GM18507 (cell line): Measurements from ENCODE around the gene NXPH3.
"Not testable (repeated sequence)": the region's sequence is repeated elsewhere in the genome, so short reads cannot be mapped to it uniquely, and the experiment has no call there.

Experiments
- DNase-seq: peaks from one replicate; pipeline ENCODE4 v3.0.0; 2011; ENCODE audit warnings: low read depth; ENCODE audit not compliant: insufficient read length; ENCODE audit errors: extremely low spot score
- FAIRE-seq: peaks from 2 replicates; lab custom pipeline; 2011; peaks lifted over from hg19 to GRCh38; lab: Jason Lieb, UNC

The NXPH3 gene

DNA sequence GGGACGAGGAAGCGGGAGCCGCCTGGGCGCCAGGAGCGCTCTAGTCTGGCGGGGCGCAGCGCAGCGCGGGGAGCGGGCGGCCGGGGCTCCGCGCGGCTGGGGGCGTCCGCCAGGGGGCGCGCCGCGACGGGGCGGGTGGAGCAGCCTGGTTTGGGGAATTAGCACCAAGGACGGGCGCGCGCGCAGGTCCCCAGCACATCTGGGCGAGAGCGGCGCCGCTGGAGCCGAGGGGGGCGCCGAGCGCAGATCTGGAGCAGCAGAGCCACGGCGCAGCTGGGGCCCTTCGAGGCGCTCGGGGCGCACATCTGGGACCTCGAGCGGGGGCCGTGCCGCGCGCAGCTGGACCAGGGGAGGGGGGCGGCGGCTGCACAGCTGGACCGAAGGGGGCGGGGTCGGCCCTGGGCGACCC is at the start of gene NXPH3:
NXPH3 (plus strand) TSS at position 193 of the 409 bp plus-strand sequence. CDS start 349 bp downstream, outside the sequence.
- FAIRE-seq: no peak
- DNase-seq: no peak

DNA sequence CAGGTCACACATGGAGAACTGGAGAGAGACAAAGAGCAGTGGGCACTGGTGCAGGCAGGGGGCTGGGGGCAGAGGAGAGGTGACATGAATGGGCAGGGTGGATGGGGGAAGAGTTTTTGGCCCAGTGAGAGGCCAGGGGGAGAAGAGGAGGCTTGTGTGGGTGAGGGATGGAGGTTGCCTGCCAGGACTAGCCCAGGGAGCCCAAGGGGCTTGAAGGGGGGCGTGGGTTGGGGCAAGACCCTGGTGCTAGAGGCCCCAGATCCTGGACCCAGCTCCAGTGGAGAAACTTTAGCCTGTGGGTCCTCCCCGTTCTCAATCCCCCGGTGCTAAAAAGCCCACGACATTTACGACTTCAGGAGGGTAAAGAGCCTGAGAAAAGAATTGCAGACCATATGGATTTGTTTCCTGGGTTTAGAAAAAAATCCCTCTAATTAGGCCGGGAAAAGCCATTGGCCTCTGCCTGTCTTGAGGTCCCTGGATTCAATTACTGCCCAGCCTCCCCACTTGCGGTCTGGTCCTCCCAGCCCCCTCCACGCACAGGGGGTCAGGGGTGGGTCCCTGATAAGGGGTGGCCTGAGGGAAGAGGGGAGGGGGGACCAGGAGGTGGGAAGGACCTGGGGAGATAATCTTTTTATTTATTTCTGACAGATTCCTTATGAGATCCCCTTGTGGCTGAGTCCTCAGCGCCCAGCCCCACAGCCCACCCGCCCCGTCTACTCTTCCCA is 47.6 kb upstream of the NXPH3 start:
- FAIRE-seq (no peak), DNase-seq (no peak)

DNA sequence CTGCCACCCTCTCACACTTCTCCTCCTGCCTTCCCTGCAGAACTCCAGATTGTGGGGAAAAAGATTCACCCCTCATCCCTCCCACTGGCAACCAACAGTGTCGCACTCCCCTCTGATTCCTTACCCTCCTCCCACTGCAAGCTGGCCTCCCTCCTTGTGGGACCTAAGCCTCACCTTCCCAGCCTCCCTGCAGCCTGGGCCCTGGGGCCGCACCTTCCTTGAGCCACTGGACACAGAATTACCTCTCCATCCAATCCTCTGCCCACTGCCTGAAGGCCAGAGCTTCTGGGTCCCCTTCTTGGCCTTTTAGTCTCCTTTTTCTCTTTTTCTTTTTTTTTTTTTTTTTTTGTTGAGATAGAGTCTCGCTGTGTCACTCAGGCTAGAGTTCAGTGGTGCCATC is 46.7 kb upstream of the NXPH3 start:
- no peak for FAIRE-seq
- no peak for DNase-seq

DNA sequence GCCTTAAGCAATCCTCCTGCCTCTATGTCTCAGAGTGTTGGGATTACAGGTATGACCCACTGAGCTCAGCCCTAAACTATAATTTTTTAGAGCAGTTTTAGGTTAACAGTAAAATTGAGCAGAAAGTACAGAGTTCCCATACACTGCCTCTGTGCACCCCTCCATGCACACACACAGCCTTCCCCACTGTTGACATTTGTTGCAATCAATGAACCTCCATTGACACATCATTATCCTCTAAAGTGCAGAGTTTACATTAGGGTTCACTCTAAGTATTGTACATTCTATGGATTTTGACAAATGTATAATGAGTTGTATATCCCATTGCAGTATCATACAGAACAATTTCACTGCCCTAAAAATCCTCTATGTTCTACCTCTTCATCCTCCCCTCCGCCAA is 45.6 kb upstream of the NXPH3 start:
- DNase-seq: no peak
- no peak for FAIRE-seq

DNA sequence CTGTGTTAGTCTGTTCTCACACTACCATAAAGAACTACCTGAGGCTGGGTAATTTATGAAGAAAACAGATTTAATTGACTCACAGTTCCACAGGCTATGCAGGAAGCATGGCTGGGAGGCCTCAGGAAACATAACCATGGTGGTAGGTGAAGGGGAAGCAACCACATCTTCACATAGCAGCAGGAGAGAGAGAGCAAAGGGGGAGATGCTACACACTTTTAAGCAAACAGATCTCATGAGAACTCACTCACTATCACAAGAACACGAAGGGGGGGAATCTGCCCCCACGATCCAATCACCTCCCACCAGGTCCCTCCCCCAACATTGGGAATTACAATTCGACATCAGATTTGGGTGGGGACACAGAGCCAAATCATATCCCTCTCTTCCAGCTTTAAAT is 31.8 kb upstream of the NXPH3 start:
- no peak for FAIRE-seq
- no peak for DNase-seq

DNA sequence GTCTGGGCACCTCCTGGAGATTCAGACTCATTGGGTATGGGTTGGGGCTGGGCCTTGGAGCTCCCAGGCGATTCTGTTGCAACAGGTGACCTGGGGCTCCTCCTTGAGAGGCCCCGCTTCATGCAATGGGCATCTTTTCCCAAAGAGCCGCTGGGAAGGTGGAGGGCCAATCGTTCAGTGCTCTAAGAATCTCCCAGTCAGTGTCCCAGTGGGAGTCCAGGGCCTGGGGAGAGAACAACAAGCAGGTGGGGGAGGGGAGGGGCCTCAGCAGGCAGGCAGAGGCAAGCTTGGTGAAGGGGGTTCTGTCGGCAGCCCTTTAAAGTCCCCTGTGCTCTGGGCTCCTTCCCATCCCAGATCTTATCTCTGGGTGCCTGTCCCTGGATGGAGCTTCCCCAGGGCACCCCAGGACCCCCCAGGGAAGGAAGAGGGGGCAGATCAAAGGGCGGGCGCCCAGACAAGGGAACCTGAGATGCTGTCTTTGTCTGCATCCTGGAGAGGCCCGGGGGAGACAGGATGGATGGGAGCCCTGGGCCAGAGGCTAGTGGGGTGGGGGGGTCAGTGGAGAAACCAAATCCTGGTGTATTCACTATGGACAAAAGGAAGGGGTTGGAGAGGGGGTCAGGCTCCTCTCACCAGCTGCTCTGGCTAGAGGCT is 30.5 kb upstream of the NXPH3 start:
- FAIRE-seq (no peak), DNase-seq (no peak)

DNA sequence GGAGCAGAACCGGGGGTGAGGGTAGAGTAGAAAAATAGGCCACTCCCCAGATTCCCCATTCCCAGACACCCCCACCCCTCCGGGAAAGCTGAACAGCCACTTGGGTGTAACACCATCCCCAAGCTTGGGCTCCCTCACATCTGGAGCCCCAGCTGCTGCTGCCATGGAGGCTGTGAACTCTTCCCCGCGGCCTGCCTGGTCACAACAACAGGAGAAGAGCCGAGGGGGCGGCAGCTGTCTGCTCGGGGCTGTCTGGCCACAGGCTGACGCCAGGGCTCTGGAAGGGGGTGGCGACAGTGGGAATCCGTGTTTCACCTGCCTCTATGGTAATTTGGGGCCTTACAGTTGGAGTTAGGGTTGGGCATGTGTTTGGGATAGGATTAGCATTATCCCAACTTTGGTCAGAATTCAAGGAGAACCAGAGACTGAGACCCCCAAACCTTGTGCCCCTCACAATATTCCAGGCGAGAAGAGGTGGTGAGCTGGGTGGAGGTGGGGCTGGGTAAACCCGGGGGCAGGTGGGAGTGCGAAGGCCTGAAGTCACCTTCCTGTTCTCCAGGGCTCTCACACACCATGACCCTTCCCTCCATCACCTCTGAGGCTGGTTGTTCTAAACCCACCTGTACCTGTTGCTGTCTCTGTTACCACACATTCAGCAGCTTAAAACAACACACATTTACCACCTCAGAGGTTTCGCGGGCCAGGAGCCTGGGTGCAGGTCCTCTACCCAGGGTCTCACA is 29.7 kb upstream of the NXPH3 start:
- DNase-seq (no peak), FAIRE-seq (no peak)

DNA sequence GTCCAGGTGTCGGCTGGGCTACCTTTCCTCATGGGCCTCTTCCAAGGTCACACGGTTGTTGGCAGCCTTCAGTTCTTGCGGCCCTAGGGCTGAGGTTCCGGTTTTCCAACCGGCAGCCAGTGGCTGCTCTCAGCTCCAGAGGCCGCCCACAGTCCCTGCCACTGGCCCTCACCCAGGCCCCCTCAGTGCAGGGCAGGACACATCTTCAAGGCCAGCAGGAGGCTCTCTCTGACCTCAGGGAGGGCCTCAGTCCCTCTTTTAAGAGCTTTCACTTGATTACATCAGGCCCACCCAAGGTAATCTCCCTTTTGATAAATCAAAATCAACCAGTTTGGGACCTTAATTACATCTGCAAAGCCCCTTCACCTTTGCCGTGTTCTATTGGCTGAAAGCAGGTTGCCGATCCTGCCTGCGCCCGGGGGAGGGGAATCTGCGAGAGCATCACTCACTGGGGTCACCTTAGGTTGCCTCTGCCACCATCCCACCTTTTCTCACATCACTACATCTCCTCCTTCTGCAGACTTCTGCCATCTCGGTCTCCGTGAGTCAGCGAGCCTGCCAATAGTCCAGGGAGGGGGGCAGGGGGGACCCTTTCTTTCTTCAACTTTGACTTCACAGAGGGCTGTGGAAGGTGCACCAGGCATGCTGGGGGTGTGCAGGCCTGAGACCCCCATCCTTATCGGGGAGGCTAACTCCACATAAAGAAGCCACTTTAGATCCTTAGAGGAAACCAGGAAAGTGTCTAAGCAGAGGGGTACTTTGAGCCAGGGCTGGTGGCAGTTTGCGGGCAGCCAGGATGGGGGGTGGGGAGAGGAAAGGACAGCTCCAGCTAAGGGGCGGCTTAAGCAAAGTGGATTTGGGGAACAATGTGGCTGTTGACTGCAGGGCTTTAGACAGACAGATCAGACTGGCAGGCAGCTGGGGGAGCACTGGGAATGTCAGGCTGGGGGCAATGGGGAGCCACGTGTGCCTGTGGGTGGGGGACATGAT is 28.8 kb upstream of the NXPH3 start:
- no peak for FAIRE-seq
- no peak for DNase-seq

DNA sequence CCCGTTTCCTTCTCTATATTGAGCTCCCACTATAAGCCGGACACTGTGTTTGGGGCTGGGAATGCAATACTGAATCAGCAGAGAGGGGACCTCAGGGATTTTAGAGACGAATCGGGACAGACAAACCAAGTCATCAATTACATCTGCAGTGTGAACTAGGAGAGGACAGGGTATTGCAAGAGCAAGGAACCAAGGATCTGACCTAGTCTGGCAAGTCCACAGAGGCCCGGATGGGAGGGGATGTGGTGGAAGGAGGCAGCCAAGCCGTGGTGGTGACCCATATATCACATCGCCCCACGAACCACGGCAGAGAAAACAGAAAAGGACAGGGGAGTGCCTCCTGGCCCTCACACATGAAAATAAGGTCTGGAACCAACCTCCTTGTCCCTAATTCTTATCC is 28.1 kb upstream of the NXPH3 start:
- no peak for FAIRE-seq

DNA sequence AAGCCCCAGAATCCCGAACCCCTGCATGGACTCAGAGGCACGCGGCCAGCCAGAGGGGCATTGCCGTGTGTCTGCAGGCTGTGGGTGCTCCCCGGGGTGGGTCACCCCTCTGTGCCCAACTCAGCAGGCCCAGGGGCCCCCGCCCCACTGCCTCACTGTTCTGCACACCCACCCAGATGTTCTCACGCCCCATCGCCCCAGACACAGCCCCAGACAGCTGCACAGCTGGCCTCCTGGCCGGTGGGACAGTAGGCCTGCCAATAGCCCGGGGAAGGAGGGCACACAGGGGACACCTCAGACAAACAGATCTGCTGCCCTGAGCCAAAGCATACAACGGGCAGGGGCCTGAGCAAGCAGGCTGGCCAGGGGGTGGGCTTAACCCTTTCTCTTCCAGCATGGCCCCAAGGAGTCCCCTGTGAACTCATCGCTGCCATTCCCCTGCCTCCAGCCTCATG is 27.6 kb upstream of the NXPH3 start:
- FAIRE-seq: no peak

More for the DNA sequence above, 28.1 kb upstream of the NXPH3 start:
- DNase-seq: no peak

DNA sequence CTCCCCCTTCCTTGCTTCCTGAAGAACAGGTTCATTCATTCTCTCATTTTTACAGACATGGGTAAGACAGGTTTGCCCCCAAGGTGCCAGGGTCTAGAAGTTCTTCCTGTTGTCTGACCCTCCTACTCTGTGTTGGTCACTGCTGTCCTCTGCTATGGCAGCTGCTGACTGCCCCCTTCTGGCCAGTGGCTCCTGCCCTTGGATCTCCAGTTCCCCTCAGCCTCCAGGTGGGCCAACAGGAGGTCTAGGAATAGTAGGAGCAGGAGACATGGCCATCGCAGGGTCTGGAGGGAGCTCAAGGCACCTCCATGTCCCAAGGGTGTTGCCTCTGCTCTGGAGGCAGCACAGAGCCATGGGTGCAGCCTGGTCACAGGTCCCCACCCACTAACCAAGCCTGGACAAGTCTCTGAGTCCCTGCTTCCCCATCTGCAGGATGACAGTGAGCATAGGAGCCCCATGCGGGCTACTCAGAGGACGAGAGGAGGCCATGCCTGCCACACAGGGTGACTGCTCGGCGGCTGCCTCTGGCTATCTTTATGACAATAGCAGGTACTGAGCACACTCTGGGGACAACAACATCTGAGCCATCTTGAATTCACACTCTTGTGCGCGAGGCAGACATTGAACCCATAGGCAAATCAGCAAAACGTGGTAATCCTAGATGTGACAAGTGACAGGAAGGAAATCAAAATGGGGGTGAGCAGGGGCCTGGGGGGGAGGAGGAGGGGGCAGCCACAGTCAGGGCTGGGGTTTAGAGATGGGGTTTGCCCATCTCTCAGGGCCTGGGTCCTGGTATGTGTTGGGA is 27.0 kb upstream of the NXPH3 start:
- DNase-seq: no peak
- peak; percentile 5 for FAIRE-seq

More for the DNA sequence above, 27.6 kb upstream of the NXPH3 start:
- DNase-seq: no peak

DNA sequence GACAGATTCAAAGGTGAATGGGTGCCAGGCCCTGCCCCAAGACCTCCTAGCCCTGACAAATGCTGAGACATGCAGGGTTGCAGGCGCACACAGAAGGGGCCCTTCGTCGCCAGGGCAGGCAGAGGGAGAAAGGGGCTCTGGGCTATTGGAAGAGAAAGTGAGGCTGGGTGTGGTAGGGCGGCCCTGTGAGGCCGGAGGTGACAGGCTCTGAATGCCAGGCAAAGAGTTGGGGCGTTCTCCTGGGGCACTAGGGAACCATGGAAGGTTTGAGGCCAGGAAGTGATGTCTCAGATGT is 26.4 kb upstream of the NXPH3 start:
- no peak for FAIRE-seq

DNA sequence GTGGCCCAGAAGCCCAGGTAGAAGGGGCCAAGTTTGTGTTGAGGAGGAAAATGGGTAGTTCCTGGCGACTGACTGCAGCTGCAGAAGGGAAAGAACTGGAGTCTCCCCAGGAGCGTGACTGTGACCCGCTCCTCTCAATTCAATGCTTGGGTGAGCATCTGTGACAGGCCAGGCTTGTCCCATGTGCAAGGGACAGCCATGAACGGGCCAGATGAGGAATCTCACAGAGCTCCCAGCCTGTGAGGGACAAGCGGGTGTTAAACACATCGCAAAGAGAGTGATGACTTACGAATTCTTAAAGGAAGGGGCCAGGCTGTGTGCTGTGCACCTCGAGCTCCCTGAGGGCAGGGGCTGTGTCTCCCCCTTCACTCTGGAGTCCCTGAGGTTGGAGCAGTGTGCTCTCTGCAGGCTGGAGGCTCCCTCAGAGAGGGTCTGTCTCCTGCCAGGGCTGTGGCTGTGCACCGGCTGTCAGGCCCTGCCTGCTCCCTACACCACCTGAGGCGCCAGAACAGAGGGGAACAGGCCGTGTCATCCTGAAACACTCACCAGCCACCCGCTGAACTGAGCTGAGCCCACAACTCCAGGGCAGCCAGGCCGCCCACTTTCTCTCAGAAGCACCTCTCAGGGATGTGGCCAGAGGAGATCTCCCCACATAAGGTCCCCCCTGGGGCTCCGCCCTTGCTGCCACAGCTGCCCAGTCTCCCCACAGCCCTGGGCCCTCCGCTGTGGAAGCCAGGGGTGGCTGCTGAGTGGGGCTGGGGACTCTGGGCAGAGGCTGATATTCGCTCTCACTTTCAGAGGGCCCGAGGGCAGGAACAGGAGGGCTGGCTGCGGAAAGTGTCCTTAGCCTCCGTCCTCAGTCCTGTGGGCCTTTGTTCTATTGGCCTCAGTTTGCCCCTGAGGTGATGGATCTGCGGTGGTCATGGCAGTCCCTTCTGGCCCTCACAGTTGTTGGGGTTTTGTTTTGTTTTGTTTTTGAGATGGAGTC is 25.7 kb upstream of the NXPH3 start:
- FAIRE-seq: no peak
- DNase-seq: no peak

More for the DNA sequence above, 26.4 kb upstream of the NXPH3 start:
- DNase-seq: no peak

DNA sequence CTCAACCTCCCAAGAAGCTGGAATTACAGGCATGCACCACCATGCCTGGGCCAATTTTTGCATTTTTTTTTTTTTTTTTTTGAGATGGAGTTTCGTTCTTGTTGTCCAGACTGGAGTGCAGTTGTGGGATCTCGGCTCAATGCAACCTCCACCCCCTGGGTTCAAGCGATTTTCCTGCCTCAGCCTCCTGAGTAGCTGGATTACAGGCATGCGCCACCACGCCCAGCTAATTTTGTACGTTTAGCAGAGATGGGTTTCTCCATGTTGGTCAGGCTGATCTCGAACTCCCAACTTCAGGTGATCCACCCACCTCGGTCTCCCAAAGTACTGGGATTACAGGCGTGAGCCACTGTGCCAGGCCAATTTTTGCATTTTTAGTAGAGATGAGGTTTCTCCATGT is 24.9 kb upstream of the NXPH3 start:
- DNase-seq, FAIRE-seq: not testable (repeated sequence)

DNA sequence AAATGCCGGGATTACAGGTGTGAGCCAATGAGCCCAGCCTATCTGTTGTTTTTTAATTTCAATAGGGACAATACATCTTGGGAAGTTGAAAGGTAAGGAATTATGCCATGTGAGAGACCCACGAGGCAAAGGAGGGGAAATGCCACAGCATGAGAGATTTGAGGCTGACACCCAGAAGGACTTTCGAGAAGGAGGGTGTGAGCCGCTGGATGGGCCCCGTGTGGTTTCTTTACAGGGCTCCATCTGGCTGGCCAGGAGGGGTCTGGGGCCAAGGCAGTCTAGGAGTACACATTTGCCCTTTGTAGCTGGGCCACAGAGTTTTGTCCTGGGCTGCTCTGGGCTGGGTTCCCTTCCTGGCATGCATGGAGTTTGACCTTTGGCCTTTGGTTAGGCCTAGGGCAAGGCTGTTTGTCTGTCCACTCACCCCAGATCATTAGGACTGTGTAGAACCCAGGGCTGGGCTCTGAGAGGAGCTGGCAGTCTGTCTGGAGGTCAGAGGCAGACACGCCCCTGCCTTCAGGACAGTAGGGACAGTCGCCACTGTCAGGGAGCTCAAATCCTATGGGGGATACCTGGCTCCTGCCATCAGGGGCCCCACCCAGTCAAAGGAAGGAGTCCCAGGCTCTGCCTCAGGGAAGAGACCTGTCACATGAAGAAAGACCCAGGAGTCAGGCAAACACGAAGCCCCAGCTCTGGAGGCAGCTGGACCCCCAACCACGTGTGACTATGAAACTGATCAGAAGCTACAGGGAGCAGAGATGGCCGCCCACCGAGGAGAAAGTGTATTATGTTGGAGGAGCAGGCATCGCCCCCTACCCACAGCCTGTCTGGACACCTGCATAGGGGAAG is 24.2 kb upstream of the NXPH3 start:
- DNase-seq: no peak
- no peak for FAIRE-seq

DNA sequence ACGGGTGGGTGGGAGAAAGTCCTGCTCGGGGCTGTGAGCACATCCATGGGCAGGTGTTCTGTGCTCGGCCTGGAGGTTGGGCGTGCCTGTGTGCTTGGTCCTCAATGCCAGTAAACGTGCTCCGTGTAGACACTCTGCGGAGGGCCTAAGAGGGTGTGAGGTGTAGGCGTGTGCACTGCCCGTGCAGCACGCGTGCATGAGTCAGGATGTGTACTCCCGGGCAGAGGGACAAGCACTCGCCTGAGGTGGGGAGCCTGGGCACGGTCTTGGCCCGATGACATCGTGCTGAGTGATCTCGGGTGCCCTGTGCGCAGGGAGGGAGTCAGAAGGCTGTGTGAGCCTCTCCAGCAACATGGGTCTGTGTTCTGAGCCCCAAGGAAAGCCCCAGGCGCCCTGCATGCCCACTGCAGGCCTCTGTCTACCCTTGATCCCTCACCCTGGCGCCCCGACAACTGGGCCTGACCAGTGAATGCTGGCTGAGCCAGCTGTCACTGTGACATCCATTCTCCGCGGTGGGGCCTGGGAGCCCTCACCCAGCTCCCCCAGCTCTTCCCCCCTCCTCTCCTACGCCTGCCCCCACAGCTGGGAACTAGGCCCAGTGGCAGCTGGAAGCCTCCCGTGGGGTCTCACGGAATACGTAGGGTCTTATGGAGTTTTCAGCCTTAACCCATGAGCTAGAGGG is 23.5 kb upstream of the NXPH3 start:
- no peak for FAIRE-seq
- DNase-seq: no peak
